MM.1S (cell line): Measurements from ENCODE around the gene CXXC4.

Source experiments
- DNase-seq: peaks from one replicate; pipeline ENCODE4 v3.0.0-alpha.2; 2015
- H2AFZ ChIP-seq: fragments of 300-600 bp; sonication (generic); 2 replicates; pipeline ENCODE4 v1.6.0; 2016; ENCODE audit warnings: antibody characterized with exemption, low read length
- H3F3A ChIP-seq: fragments of 300-600 bp; sonication (generic); 2 replicates; pipeline ENCODE4 v1.6.1; 2016; ENCODE audit warnings: mild to moderate bottlenecking, antibody characterized with exemption, low read length, moderate library complexity, mixed read lengths; ENCODE audit not compliant: insufficient read depth
- H3K27ac ChIP-seq: fragments of 300-600 bp; sonication (generic); 2 replicates; pipeline ENCODE4 v1.5.1; 2016; ENCODE audit warnings: mild to moderate bottlenecking, low read length
- H3K27me3 ChIP-seq: fragments of 300-600 bp; sonication (generic); replicated peaks from 2 replicates; pipeline ENCODE4 v1.6.0; 2016; ENCODE audit warnings: low read length; ENCODE audit not compliant: insufficient read depth
- H3K36me3 ChIP-seq: fragments of 300-600 bp; sonication (generic); replicated peaks from 2 replicates; pipeline ENCODE4 v1.6.1; 2016; ENCODE audit warnings: mild to moderate bottlenecking, low read length, mixed read lengths; ENCODE audit not compliant: insufficient read depth
- H3K4me1 ChIP-seq: fragments of 300-600 bp; sonication (generic); 2 replicates; pipeline ENCODE4 v1.6.1; 2016; ENCODE audit warnings: low read length, mixed read lengths
- H3K4me2 ChIP-seq: fragments of 300-600 bp; sonication (generic); 2 replicates; pipeline ENCODE4 v1.6.0; 2016; ENCODE audit warnings: low read depth, low read length
- H3K4me3 ChIP-seq: fragments of 300-600 bp; sonication (generic); 2 replicates; pipeline ENCODE4 v1.5.1; 2016; ENCODE audit warnings: low read length, mixed read lengths
- H3K79me2 ChIP-seq: fragments of 300-600 bp; sonication (generic); 2 replicates; pipeline ENCODE4 v1.6.1; 2016; ENCODE audit warnings: mixed run types, low read length, mixed read lengths
- H3K9ac ChIP-seq: fragments of 300-600 bp; sonication (generic); 2 replicates; pipeline ENCODE4 v1.6.1; 2016; ENCODE audit warnings: low read length, mixed read lengths
- H3K9me2 ChIP-seq: fragments of 300-600 bp; sonication (generic); replicated peaks from 2 replicates; pipeline ENCODE4 v1.6.1; 2016; ENCODE audit warnings: mild to moderate bottlenecking, low read length, mixed read lengths; ENCODE audit not compliant: insufficient read depth
- H3K9me3 ChIP-seq: fragments of 300-600 bp; sonication (generic); replicated peaks from 2 replicates; pipeline ENCODE4 v1.6.1; 2016; ENCODE audit warnings: mild to moderate bottlenecking, low read length, mixed read lengths; ENCODE audit not compliant: insufficient read depth
- H4K20me1 ChIP-seq: fragments of 300-600 bp; sonication (generic); 2 replicates; pipeline ENCODE4 v1.6.1; 2016; ENCODE audit warnings: mild to moderate bottlenecking, low read length, moderate library complexity, mixed read lengths; ENCODE audit not compliant: insufficient read depth
- CTCF ChIP-seq: fragments of 300-600 bp; sonication (generic); IDR thresholded peaks from 2 replicates; pipeline ENCODE4 v1.5.1; 2016; ENCODE audit warnings: antibody characterized with exemption, low read length, mixed read lengths
- EZH2 ChIP-seq: fragments of 300-600 bp; sonication (generic); optimal IDR thresholded peaks from 2 replicates; pipeline ENCODE3; 2017; ENCODE audit warnings: low read depth, mild to moderate bottlenecking, antibody characterized with exemption, low read length, mixed read lengths
- EZH2phosphoT487 ChIP-seq: fragments of 300-600 bp; sonication (generic); IDR thresholded peaks from 2 replicates; pipeline ENCODE4 v1.6.1; 2018; ENCODE audit warnings: antibody characterized with exemption, low read length

Gene CXXC4

DNA sequence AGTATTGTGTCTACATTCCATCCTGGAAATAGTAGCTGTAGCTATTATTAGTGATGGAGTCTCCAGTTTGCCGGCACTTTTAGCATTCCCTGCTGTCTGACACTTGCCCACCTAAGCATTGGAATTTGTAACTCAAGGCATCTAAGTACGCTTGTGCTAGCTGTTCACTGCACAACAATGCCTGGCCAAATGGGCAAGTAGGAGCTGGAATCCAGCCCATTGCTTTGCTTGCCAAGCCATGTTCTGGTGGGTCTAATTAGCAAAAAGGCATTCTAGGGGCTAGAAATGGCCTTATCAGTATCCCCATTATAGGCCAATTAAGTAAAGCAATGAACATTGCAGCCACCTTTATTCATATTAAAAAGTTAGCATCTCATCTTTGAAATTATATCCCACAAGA lies 7.8 kb upstream of the CXXC4 start:
- TF ChIP-seq EZH2 (no peak), EZH2phosphoT487 (no peak), CTCF (no peak)
- H3K79me2 ChIP-seq: no peaks in the 10 kb centered on the region
- no peaks in the 10 kb centered on the region for H3K36me3 ChIP-seq
- H3K27me3 ChIP-seq: no peaks in the 10 kb centered on the region
- H3K4me1 ChIP-seq: no peaks in the 10 kb centered on the region
- no peak for DNase-seq
- H4K20me1 ChIP-seq: no peaks in the 10 kb centered on the region
- H3K9me2 ChIP-seq: no peaks in the 10 kb centered on the region
- no peak overlapping the region for H3K4me3 ChIP-seq
- no peak overlapping the region for H3K4me2 ChIP-seq
- no peak overlapping the region for H3K9ac ChIP-seq
- H3K9me3 ChIP-seq: 0 out of 2 replicates have a peak, but pooled peaks cover 3% of the 10 kb centered on the region
- no peaks in the 10 kb centered on the region for H3F3A ChIP-seq
- no peak overlapping the region for H3K27ac ChIP-seq
- H2AFZ ChIP-seq: no peak overlapping the region

DNA sequence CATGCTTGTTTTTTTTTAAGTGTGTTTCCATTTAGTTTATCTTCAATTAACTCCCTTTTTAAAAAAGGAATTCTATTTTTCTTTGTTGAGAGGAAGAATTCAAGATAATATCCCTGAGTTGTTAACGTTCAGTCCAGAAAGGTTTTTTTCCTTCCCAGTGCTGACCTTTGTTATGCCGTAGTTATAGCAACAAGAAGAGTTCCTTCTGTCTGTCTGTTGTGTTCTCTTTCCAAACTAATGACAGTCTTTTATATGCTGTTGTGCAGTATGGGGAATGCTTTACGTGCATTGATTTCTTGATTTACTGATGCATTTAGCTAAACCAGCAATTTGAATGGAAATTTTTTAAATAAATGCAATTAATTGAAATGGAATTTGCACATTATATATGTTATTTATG lies 6.6 kb upstream of the CXXC4 start:
- Histone ChIP-seq H3K4me2 (no peak overlapping the region), H3K36me3 (no peaks in the 10 kb centered on the region), H3K9me3 (0 out of 2 replicates have a peak, but pooled peaks cover 3% of the 10 kb centered on the region), H3K4me1 (peaks cover 3% of the 10 kb centered on the region), H3K27me3 (no peaks in the 10 kb centered on the region), H4K20me1 (no peaks in the 10 kb centered on the region), H3K79me2 (peaks cover 3% of the 10 kb centered on the region; the same call in 1 of the 2 replicates), H3F3A (no peaks in the 10 kb centered on the region), H3K4me3 (no peak overlapping the region), H3K27ac (no peak overlapping the region), H2AFZ (no peak overlapping the region), H3K9me2 (no peaks in the 10 kb centered on the region), H3K9ac (no peak overlapping the region)
- TF ChIP-seq EZH2phosphoT487 (no peak), CTCF (no peak), EZH2 (no peak)
- DNase-seq: no peak

- no peak overlapping the region for H3K9ac ChIP-seq
- no peak overlapping the region for H3K4me3 ChIP-seq
- no peaks in the 10 kb centered on the region for H3K36me3 ChIP-seq
- H4K20me1 ChIP-seq: no peaks in the 10 kb centered on the region
- no peak overlapping the region for H2AFZ ChIP-seq
- H3K79me2 ChIP-seq: peaks cover 7% of the 10 kb centered on the region
- H3K9me3 ChIP-seq: 0 out of 2 replicates have a peak, but pooled peaks cover 3% of the 10 kb centered on the region
- H3K27ac ChIP-seq: no peak overlapping the region
- H3F3A ChIP-seq: peaks cover 7% of the 10 kb centered on the region; the same call in 1 of the 2 replicates
- peaks cover 5% of the 10 kb centered on the region for H3K4me1 ChIP-seq
- no peak overlapping the region for H3K4me2 ChIP-seq
- H3K9me2 ChIP-seq: no peaks in the 10 kb centered on the region
- DNase-seq: no peak
- TF ChIP-seq EZH2phosphoT487: no peak
- no peak for TF ChIP-seq EZH2
- TF ChIP-seq CTCF: no peak
- no peaks in the 10 kb centered on the region for H3K27me3 ChIP-seq
These were observed 5.7 kb upstream of the CXXC4 start for GRCh38 chr4:104500442-104500841.
